ENCODE results near the gene ECHS1.

GRCh38 chr10:133316732-133317131 is 56.4 kb downstream of the ECHS1 start:
- TF ChIP-seq, protein P1, sequence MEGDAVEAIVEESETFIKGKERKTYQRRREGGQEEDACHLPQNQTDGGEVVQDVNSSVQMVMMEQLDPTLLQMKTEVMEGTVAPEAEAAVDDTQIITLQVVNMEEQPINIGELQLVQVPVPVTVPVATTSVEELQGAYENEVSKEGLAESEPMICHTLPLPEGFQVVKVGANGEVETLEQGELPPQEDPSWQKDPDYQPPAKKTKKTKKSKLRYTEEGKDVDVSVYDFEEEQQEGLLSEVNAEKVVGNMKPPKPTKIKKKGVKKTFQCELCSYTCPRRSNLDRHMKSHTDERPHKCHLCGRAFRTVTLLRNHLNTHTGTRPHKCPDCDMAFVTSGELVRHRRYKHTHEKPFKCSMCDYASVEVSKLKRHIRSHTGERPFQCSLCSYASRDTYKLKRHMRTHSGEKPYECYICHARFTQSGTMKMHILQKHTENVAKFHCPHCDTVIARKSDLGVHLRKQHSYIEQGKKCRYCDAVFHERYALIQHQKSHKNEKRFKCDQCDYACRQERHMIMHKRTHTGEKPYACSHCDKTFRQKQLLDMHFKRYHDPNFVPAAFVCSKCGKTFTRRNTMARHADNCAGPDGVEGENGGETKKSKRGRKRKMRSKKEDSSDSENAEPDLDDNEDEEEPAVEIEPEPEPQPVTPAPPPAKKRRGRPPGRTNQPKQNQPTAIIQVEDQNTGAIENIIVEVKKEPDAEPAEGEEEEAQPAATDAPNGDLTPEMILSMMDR (IDR thresholded peaks at IDR 0.05; ENCODE audit: poor library complexity, severe bottlenecking) = no peak
- no peak for TF ChIP-seq EP300 (conservative IDR thresholded peaks at IDR 0.05; ENCODE audit: poor library complexity, severe bottlenecking)
- no peak for TF ChIP-seq POLR2AphosphoS5 (IDR thresholded peaks at IDR 0.05)
- no peak for TF ChIP-seq EZH2 (IDR thresholded peaks at IDR 0.05; ENCODE audit: borderline replicate concordance, insufficient read depth, low read length, poor library complexity, severe bottlenecking)
- TF ChIP-seq TAF1 (IDR thresholded peaks at IDR 0.05; ENCODE audit: low read depth) = no peak

Data from neural cell (in vitro differentiated cells).